ENCODE measurements around the gene MICU2.
"Not testable (repeated sequence)": the region's sequence is repeated elsewhere in the genome, so short reads cannot be mapped to it uniquely, and the experiment has no call there.

MICU2 gene

DNA sequence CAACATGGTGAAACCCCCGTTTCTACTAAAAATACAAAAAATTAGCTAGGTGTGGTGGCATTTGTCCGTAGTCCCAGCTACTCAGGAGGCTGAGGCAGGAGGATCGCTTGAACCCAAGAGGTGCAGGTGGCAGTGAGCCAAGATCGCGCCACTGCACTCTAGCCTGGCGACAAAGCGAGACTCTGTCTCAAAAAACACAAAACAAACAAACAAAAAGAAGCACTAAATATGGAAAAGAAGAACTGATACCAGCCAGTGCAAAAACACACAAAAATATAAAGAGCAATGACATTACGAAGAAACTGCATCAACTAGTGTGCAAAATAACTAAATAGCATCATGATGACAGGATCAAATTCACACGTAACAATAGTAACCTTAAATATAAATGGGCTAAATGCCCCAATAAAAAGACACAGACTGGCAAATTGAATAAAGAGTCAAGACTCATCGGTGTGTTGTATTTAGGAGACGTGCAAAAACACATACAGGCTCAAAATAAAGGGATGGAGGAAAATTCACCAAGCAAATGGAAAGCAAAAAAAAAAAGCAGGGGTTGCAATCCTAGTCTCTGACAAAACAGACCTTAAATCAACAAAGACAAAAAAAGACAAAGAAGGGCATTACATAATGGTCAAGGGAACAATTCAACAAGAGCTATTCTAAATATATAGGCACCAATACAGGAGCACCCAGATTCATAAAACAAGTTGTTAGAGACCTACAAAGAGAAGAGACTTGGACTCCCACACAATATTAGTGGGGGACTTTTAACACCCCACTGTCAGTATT lies 13.1 kb downstream of the MICU2 start:
- DNase-seq: not testable (repeated sequence)

DNA sequence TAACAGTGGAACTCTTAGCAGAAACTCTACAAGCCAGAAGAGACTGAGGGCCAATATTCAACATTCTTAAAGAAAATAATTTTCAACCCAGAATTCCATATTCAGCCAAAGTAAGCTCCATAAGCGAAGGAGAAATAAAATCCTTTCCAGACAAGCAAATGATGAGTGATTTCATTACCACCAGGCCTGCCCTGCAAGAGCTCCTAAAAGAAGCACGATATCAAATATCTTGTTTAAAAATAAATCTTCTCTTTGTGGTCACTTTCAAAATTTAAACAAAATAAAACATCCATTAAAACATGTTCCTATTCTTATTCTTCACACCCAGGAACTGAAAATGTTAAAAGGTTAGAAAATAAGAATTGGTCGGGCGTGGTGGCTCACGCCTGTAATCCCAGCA lies 13.7 kb downstream of the MICU2 start:
- DNase-seq: no peak

DNA sequence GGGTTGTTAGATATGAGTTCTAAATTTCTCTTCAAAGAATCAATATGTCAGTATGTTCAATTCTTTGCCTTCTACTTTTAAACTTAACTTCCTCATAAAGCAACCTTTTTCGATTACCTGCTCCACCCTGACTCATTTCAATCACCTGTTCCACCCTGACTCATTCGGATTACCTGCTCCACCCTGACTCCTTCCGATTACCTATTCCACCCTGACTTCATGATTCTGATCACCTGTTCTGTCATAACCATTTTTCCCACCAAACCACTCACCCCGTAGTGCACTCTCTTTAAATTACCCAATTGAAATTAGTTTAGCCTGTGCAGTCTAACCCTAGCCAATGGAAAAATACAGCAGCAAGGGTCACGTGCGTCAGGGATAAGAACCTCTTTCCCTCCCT lies 14.5 kb downstream of the MICU2 start:
- not testable (repeated sequence) for DNase-seq

DNA sequence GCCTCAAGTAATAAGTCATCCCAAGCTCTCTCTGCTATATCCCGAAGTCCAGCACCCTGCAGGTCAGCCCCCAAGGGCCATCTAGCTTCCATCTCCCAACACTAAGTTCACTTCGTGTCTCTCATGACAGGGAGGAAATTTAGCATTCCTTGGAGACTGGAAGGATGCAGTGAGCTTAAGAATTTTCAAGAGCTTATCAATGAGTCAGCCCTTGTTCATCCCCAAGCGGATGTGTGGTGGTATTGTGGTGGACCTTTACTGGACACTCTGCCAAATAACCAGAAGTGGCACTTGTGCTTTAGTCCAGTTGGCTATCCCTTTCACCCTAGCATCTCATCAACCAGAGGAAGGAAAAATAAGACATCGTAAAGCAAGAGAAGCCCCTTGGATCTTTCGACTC lies 15.6 kb downstream of the MICU2 start:
- not testable (repeated sequence) for DNase-seq

DNA sequence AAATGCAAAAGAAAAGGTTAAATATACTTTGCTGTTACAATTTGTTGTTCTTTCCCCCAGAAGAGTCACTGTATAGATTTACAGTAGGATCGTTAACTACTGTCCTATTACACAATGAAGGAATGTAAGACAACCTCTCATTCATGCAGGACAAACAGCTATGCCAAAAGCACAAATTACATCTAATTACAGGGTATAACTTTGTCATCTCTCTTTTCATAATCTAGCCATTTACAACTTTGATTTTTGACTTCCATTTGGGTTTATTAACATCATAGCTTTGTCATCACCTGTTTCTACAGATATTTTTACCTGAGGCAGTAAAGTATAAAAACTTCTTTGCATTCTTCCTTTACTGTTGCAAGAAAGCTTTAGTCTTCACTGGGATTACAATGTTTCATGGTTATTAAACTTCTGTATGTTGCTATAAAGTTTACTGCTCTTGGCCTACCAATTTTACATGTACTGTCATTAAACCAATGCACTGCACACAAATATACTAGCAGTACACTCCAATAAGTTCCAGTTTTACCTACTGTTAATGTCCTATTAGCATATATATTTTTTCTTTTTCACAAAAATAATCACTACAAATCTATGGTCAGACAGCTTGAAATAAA lies 18.9 kb downstream of the MICU2 start:
- DNase-seq: no peak

DNA sequence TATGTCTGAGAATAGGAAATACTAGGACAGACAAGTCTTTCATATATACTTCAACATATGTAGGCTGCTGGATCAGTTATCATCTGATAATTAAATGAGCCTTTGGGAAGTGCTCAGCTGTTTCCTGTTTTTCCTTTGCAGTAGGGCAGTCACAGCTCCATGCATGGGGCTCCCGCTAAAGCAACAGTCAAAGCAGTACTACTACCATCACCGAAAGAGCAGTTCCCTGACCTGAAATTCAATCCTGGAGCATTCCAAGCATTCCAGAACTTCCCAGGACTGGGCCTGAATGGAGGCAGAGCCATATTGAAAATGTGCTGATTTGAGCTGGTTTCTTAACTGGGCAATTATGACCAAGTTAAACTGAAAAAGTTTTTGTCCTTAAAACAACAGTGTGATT lies 20.5 kb downstream of the MICU2 start:
- DNase-seq: no peak

DNA sequence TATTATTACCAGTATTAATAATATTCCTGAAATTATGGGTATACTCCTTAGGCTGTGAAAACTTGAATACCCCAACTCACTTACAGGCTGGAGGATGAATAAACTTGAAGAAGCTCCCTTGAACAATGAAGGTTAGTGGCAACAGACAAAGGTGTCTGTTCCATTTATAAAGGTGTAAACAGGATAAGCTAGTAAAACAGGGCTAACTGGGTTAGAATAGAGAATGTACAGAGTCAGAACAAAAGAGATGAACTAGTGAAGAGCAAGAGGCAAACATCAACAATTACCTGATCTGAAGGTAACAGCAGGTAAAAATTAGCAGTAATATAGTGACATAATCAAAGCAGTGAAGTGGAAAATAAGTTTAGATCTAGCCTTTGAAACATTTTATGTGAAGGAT lies 23.2 kb downstream of the MICU2 start:
- no peak for DNase-seq

DNA sequence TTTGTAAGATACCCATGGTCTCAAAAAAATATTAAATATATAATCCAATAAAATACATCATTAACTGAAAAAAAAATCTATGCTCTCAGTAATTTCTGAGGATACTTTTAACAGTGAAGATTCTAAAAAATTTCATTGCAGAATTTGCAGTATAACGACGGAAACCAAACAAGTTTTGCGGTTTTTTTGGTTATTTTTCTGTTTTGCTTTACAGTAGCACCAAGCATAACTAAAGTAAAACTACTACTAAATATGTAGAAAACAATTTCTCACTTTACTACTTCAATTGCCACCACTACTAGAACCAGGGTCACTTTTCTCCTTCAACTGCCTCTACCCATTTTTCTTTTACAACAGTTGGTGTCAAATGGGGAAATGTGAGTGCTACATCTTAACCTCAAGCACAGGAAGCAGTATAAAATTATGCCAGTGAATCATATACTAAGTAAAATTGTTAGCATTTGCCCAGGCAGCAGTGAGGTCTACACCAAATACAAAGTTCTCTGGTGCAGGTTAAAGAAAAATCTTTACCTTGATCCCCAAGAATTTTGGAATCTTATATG lies 24.1 kb downstream of the MICU2 start:
- no peak for DNase-seq

DNA sequence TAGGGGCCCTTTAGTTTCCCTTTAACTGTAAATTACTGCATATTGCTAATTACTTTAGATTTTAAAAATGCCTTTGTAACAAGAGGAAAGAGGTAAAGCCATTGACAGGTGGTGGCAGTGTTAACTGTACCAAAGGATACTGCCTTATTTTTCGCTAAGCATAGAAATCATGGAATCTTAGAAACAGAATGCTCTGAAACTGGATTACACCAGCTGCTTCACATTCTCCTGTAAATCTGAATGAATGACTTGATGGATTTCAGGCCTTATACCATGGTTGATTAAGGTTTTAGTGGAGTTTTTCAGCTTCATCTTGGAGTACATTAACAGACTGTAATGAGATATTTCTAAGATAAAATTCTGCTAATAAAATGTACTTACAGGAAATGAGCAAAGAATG lies 25.2 kb downstream of the MICU2 start:
- no peak for DNase-seq

DNA sequence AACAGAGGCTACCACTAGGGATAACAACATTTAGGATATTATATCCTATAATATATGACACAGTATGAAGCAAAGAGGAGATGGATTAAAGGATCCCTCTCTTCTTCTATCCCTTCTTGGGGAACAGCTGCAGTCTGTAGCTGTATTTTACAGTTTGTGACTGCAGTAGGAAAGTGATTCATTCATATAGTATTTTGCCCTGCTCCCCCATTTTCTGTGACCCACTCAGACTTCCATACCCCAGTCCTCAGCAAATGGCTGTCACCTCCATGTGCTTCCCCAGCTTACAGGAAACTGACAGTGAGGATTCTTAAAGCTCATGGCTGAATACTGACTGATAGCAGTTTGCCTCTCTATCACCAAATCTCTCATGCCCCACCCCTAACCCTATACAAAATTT lies 27.5 kb downstream of the MICU2 start:
- DNase-seq: no peak

DNA sequence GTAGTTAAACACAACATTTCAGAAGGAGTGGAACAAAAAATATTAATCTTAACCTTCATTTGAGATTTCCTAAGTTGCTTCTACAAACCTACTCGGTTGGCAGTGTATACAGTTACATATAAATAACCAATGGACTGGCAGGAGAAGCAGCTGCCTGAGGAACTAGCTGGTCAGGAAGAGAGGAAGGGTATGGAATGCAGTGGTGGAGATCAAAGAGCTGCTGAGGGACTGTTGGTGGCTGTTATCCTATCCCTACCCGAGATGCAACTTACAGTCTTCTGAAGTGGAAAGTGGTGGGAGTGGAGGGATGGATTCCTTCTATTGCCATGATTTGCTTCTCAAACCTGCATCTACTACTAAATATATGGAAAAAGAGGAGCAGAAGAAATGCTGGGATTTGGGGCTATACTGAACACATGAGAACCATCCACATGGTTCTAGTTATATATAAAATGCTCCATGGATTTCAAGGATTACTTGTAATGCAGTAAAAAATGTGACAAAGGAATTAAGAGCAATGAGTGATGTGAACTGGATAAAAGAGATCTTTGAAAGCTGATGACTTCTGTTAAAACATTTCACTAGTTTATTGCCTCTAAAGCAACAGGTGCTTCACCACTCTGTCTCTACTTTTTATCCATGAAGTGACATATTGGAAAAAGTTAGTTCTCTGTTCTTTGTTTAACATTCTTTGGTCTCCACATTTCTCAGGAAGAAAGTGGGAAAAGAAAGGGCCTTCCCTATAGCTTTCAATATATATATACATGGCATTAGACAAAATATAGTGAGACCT lies 29.9 kb downstream of the MICU2 start:
- DNase-seq: no peak

DNA sequence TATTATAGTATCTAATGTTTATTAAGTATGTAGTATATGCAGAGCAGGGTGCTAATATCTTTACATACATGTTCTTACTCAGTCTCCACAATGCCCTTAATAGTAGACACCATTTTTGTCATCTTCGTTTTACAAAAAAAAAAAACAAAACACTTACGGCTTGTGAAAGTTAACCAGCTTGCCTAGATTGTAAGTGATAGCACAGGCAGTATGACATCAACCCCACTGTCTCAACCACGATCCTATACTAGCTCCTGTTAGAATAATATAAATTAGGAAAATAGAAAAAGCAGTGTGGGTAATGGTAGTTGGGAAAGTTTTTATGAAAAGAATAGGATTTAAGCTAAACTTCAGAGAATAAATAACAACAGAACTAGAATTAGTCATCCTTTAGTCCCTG lies 34.3 kb downstream of the MICU2 start:
- no peak for DNase-seq

DNA sequence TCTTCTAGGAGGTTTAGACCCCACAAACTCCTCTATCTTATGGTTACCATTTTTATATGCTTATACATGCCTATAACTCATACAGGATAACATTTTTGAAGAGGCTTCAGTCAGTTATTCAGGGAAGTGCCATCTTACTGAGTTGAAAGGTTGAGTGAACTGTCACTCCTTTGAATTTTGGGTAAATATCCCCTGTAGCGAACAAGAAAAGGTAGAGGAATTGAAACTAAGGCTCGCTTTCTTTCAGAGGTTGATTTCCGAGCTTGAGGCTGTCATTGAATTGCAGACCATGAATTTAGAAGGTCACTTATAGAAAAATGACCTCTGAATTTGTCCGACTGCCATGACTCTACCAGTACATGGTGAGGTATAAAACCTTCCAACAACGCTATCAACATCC lies 35.1 kb downstream of the MICU2 start:
- DNase-seq: no peak

DNA sequence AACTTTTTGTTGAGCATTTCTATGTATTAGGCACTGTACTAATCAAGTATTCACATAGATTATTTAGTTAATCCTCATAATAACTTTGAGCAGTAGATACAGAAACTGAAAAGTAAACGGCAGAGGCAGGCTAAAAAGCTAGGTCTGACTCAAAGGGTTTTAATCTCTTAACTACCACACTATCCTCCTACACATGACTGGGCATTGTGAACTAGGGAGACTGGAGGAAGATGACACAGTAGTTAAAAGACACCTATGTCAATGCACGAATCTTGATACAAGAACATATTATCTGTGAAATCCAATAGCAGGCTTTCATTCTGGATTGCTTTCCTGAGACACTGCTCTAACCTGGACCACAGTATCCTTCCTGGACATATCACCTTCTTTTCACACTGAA lies 36.3 kb downstream of the MICU2 start:
- no peak for DNase-seq

DNA sequence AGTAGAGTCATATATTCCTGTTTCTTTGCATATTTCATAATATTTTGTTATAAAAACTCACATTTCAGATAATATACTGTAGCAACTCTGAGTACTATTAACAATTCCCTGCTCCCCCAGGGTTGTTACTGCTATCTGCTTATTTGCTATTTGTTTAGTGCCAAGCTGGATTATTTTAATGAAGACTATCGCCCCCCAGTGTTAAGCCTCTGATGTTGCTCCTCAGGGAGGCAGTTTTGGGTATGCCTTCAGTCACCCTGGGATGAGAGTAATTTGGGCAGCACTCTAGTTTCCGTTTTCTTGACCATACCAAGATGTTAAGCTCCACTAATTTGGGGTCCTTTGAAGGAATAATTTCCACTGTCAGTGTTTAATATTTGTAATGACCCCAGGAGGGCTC lies 46.0 kb downstream of the MICU2 start:
- DNase-seq: peak; percentile 27

DNA sequence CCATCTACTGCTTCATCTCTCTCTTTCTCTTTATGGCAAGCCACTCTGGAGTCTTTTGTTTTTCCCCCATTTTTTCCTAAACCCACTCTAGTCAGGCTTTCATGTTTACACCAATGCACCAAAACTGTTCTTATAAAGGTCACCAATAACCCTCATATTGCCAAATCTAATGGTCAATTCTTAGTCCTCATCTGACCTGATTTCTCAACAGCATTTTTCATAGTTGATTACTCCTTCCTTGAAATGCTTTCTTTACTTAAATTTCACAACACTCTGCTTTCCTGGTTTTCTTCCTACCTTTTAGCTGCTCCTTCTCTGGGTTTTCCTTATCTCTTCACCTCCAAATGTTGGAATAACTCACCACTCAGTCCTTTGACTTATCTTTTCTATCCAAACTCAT lies 47.9 kb downstream of the MICU2 start:
- DNase-seq: no peak

DNA sequence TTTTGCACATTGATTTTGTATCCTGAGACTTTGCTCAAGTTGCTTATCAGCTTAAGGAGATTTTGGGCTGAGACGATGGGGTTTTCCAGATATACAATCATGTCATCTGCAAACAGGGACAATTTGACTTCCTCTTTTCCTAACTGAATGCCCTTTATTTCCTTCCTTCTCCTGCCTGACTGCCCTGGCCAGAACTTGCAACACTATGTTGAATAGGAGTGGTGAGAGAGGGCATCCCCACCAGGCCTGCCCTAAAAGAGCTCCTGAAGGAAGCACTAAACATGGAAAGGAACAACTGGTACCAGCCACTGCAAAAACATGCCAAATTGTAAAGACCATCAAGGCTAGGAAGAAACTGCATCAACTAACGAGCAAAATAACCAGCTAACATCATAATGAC lies 50.7 kb downstream of the MICU2 start:
- peak; percentile 10 for DNase-seq

DNA sequence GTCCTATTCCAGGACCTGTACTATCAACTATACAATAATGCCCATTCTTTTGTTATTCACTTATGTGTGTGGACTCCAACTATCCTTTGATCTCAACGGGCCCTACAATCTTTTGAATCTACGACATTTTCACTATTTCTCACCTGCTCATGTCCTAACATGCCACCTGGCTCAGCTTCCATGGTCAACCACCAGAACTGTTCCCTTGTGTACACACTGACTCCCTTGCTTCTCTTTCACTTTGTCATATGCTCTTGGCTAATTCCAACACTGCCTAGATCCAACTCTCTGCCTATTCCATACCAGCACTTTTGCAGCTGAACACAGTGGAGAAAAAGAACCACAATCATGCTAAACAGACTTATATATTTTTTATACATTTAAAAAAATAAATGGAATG lies 53.1 kb downstream of the MICU2 start:
- DNase-seq: no peak

DNA sequence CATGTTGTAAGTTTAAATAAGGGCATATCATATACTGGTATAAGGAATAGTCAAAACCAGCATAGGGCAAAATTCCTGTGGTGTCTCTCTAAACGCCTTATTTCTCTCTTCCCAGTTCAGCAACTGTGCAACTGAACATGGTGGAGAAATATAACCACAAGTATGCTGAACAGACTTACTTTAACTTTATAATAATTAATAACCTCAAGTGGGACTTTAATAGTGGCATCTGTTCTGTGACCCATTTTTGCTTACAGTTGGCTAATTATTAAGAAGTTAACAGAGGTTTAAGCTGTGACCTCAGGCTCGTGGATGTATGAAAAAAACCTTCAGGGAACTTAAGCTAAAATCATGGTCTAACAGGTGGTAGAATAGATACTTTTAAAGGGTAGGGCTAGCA lies 54.3 kb downstream of the MICU2 start:
- DNase-seq: no peak

DNA sequence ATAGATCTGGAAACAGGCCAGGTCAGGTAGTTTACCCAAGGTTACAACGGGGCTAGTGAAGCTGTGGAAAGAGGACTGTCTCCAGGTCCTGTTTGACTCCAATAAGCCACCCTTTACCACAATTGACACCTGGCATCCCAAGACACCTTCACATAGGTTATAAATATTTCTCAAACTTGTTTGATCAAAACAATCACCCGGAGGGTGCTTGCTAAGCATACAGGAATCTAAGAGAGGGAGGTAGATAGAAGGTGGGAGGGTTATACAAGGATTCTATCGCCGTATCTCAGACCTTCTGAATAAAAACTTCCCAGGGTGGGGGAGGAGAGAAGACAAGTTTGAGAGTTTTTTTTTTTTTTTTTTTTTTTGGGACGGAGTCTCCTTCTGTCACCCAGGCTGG lies 55.4 kb downstream of the MICU2 start:
- no peak for DNase-seq

DNA sequence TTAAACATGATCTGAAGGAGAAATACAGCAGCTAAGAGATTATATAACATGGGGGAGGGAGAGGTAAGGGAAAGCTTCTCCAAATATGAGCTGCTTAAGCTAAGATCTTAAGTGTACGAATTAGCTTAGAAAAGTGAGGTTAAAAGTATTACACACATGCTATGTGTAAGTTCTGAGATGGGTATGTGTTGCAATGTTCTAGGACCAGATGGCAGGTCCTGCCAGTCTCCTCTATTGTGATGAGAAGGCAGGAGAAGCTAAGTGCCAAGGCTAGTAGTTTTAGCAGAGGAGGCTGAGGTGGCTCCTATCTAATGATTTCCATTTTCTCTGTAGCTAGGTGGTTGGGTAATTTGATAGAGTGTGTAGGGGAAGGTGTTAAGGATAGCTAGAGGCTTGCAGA lies 57.6 kb downstream of the MICU2 start:
- peak; percentile 1 for DNase-seq

DNA sequence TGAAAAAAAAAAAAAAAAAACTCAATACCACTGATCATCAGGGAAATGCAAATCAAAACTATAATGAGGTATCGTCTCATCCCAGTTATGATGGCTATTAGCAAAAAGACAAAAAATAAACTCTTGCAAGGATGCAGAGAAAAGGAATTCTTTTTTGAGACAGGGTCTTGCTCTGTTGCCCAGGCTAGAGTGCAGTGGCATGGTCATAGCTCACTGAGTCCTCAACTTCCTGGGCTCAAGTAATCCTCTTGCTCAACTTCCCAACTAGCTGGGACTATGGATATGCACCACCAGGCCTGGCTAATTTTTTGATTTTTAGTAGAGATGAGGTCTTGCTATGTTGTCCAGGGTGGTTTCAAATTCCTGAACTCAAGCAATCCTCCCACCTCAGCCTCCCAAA lies 59.5 kb downstream of the MICU2 start:
- DNase-seq: no peak

DNA sequence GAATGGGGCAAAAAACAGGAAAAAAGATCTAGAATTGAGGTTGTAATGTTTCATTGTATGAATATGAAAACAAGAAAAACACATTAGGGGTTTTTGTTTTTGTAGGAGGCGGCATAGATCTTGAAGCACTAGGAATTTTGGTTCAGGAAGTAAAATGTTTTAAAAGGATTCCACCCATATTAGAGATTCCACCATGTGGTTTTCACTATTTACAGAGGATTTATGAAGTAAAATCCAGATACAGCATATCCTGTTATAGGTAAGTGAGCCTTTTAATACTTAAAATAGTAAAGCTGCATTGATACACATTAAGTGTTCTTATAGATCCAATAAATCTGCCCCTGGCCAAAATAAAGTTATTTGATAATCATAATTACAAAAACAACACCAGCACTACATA lies 61.4 kb downstream of the MICU2 start:
- no peak for DNase-seq

DNA sequence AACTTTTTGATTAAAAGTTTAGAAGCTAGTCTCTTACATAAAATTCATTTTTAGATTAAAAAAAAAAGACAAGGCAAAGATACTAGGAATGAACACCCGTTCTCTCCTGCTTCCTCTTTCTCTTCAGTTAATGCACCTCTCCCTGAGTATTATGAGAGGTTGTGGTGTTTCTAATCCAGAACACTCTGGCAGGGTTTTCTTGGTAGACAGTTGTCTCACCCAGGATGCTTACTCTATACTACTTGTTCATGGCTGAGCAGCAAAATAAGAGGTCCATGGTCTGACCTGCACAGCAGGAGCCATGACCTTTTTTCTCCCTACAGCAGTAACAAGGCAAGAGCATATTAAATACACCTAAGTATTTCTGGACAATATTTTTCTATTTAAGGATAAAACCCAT lies 62.0 kb downstream of the MICU2 start:
- DNase-seq: no peak
